SK-N-SH (cell line): ENCODE measurements around the gene GBX2. TPM values are rescaled to one million over a fixed set of nuclear protein-coding genes. Genes with fewer than 3 reads are reported as not detected.

Experiments
- CTCF ChIA-PET: fragments of 300-600, 350-600 bp; formaldehyde crosslinking; extraction: SDS; loops from one replicate; lab custom pipeline; 2021; lab: Yijun Ruan, JAX
- POLR2A ChIA-PET: fragments of 350-600 bp; sonication (Branson Sonifier 250); formaldehyde crosslinking; extraction: SDS; loops from one replicate; lab custom pipeline; 2020; ENCODE audit warnings: antibody characterized with exemption, inconsistent platforms; lab: Yijun Ruan, JAX
- DNase-seq: peaks from one replicate; pipeline ENCODE4 v3.0.0; 2012
- H2AFZ ChIP-seq: fragments of 200-600 bp; sonication (generic); 2 replicates; pipeline ENCODE4 v1.8.1; 2016; ENCODE audit warnings: antibody characterized with exemption, mild to moderate bottlenecking, low read depth
- H3F3A ChIP-seq: fragments of 200-600 bp; sonication (generic); replicated peaks from 2 replicates; pipeline ENCODE3; 2016; ENCODE audit warnings: antibody characterized with exemption, mild to moderate bottlenecking; ENCODE audit not compliant: insufficient read depth
- H3K27ac ChIP-seq, 2 experiments: fragments of 200-500 bp in 1 of 2; fragments of 200-600 bp in 1 of 2; sonication (Bioruptor generic) in 1 of 2; sonication (generic), shearing (Covaris generic) in 1 of 2; 2 replicates each; pipeline versions ENCODE4 v1.5.1 to v1.6.1; 2014 to 2016; ENCODE audit warnings: low read depth in 2 of 2, inconsistent platforms in 1 of 2, low read length in 1 of 2, mild to moderate bottlenecking in 1 of 2, mixed read lengths in 1 of 2
- H3K27me3 ChIP-seq: fragments of 200-600 bp; sonication (generic), shearing (Covaris generic); 2 replicates; pipeline ENCODE4 v1.6.1; 2016; ENCODE audit warnings: mixed run types; ENCODE audit not compliant: insufficient read depth
- H3K36me3 ChIP-seq, 2 experiments: fragments of 200-500 bp in 1 of 2; fragments of 200-600 bp in 1 of 2; sonication (Bioruptor generic) in 1 of 2; sonication (generic) in 1 of 2; replicated peaks in 1 of 2; 2 replicates each; pipeline versions ENCODE3 to v1.5.1; 2014 to 2016; ENCODE audit warnings: low read length in 1 of 2, mild to moderate bottlenecking in 1 of 2; ENCODE audit not compliant: insufficient read depth in 2 of 2, control insufficient read depth in 1 of 2
- H3K4me1 ChIP-seq, 2 experiments: fragments of 200-500 bp in 1 of 2; fragments of 200-600 bp in 1 of 2; sonication (Bioruptor generic) in 1 of 2; sonication (generic), shearing (Covaris generic) in 1 of 2; 2 replicates each; pipeline versions ENCODE4 v1.5.1 to v1.6.1; 2014 to 2016; ENCODE audit warnings: low read depth in 1 of 2, low read length in 1 of 2, mixed run types in 1 of 2; ENCODE audit not compliant: insufficient read depth in 2 of 2, control insufficient read depth in 1 of 2
- H3K4me2 ChIP-seq: fragments of 200-600 bp; sonication (generic), shearing (Covaris generic); 2 replicates; pipeline ENCODE4 v1.6.1; 2017; ENCODE audit warnings: mixed run types
- H3K4me3 ChIP-seq, 2 experiments: fragments of 200-500 bp in 1 of 2; fragments of 200-600 bp in 1 of 2; sonication (Bioruptor generic) in 1 of 2; sonication (generic), shearing (Covaris generic) in 1 of 2; 2 replicates each; pipeline versions ENCODE4 v1.5.1 to v1.8.1; 2014 to 2016; ENCODE audit warnings: low read depth in 2 of 2, inconsistent platforms in 1 of 2, low read length in 1 of 2, mild to moderate bottlenecking in 1 of 2, mixed read lengths in 1 of 2, moderate library complexity in 1 of 2
- H3K79me2 ChIP-seq: fragments of 200-600 bp; sonication (generic); 2 replicates; pipeline ENCODE4 v1.8.1; 2017; ENCODE audit warnings: mild to moderate bottlenecking; ENCODE audit not compliant: insufficient read depth
- H3K9ac ChIP-seq: fragments of 200-600 bp; sonication (generic); 2 replicates; pipeline ENCODE4 v1.6.1; 2017; ENCODE audit warnings: mixed run types
- H3K9me2 ChIP-seq: fragments of 200-600 bp; sonication (generic); 2 replicates; pipeline ENCODE4 v1.6.1; 2017; ENCODE audit warnings: mixed run types
- H3K9me3 ChIP-seq: fragments of 200-600 bp; sonication (generic); 2 replicates; pipeline ENCODE4 v1.6.1; 2017; ENCODE audit warnings: mixed run types, mild to moderate bottlenecking, moderate library complexity
- H4K20me1 ChIP-seq: fragments of 200-600 bp; sonication (generic); 2 replicates; pipeline ENCODE4 v1.6.1; 2017; ENCODE audit warnings: mild to moderate bottlenecking, mixed run types; ENCODE audit not compliant: insufficient read depth
- CHD2 ChIP-seq: fragments of 150-350 bp; IDR thresholded peaks from 2 replicates; pipeline ENCODE4 v1.6.1; 2018; ENCODE audit warnings: low read length; ENCODE audit not compliant: partially characterized antibody
- ELF1 ChIP-seq: IDR thresholded peaks from 2 replicates; pipeline ENCODE4 v1.4.0; 2012
- EP300 ChIP-seq, 2 experiments: IDR thresholded peaks; 2 replicates each; pipeline versions ENCODE4 v1.4.0 to v1.6.1; 2012; ENCODE audit warnings: borderline replicate concordance in 1 of 2, low read depth in 1 of 2, low read length in 1 of 2
- EZH2phosphoT487 ChIP-seq: fragments of 200-600 bp; sonication (generic); IDR thresholded peaks from 2 replicates; pipeline ENCODE4 v1.6.1; 2017; ENCODE audit warnings: low read depth, mixed run types, mild to moderate bottlenecking, antibody characterized with exemption, moderate library complexity, borderline replicate concordance
- FOSL2 ChIP-seq: IDR thresholded peaks from 2 replicates; pipeline ENCODE4 v1.4.0; 2012; ENCODE audit warnings: low read depth, mild to moderate bottlenecking, moderate library complexity, borderline replicate concordance
- FOXJ3 ChIP-seq: sonication (generic); formaldehyde crosslinking; IDR thresholded peaks from 2 replicates; pipeline ENCODE4 v1.5.1; 2020; ENCODE audit warnings: mild to moderate bottlenecking, missing genetic modification reagents
- FOXM1 ChIP-seq: IDR thresholded peaks from 2 replicates; pipeline ENCODE4 v1.4.0; 2012; ENCODE audit warnings: low read depth, mild to moderate bottlenecking
- GATA2 ChIP-seq: sonication (generic); formaldehyde crosslinking; IDR thresholded peaks from 2 replicates; pipeline ENCODE4 v1.5.0; 2020; ENCODE audit warnings: mild to moderate bottlenecking, missing genetic modification reagents
- IRF3 ChIP-seq: fragments of 150-350 bp; IDR thresholded peaks from 2 replicates; pipeline ENCODE4 v1.6.1; 2016; ENCODE audit warnings: mild to moderate bottlenecking, low read depth, low read length
- MAX ChIP-seq: IDR thresholded peaks from 2 replicates; pipeline ENCODE4 v1.4.0; 2012; ENCODE audit warnings: low read depth
- MXI1 ChIP-seq: IDR thresholded peaks from 2 replicates; pipeline ENCODE4 v1.6.1; 2012; ENCODE audit warnings: mild to moderate bottlenecking, low read depth, low read length, improper control_type of control experiment
- NFIC ChIP-seq: IDR thresholded peaks from 2 replicates; pipeline ENCODE4 v1.4.0; 2012; ENCODE audit warnings: borderline replicate concordance
- NRF1 ChIP-seq: IDR thresholded peaks from 2 replicates; pipeline ENCODE4 v1.6.1; 2012; ENCODE audit warnings: low read depth, mild to moderate bottlenecking, low read length
- RCOR1 ChIP-seq: fragments of 150-350 bp; IDR thresholded peaks from 2 replicates; pipeline ENCODE4 v1.6.1; 2017; ENCODE audit warnings: antibody characterized with exemption, low read length
- RFX5 ChIP-seq: IDR thresholded peaks from 2 replicates; pipeline ENCODE4 v1.6.1; 2012; ENCODE audit warnings: mild to moderate bottlenecking, improper control_type of control experiment, low read length
- SIN3A ChIP-seq: IDR thresholded peaks from 2 replicates; pipeline ENCODE4 v1.6.1; 2012; ENCODE audit warnings: low read depth, mild to moderate bottlenecking, low read length, moderate library complexity, borderline replicate concordance
- SMC3 ChIP-seq: IDR thresholded peaks from 2 replicates; pipeline ENCODE4 v1.6.1; 2012; ENCODE audit warnings: low read depth, low read length, improper control_type of control experiment
- TAF1 ChIP-seq: IDR thresholded peaks from 2 replicates; pipeline ENCODE4 v1.6.1; 2012; ENCODE audit warnings: low read depth, mild to moderate bottlenecking, low read length, moderate library complexity, borderline replicate concordance
- USF1 ChIP-seq: IDR thresholded peaks from 2 replicates; pipeline ENCODE4 v1.4.0; 2012; ENCODE audit warnings: low read depth, borderline replicate concordance
- YY1 ChIP-seq: IDR thresholded peaks from 2 replicates; pipeline ENCODE4 v1.4.0; 2012; ENCODE audit warnings: low read depth, mild to moderate bottlenecking
- ZBTB33 ChIP-seq: IDR thresholded peaks from 2 replicates; pipeline ENCODE4 v1.4.0; 2012; ENCODE audit warnings: low read depth, borderline replicate concordance
- WGBS: methylation state at CpG from one replicate; pipeline ENCODE4 v1.1.6; 2017; ENCODE audit warnings: low lambda C conversion rate; 5-methylcytosine and 5-hydroxymethylcytosine counted together
- polyA plus RNA-seq, 3 experiments: library from polyadenylated mRNA; depleted of rRNA; stranded (reverse); fragments of >200 nt; gene quantifications; 2 replicates each; pipeline ENCODE4 v1.2.3, GENCODE V29; 2012
- TF ChIP-seq, protein P1 (sequence below): fragments of 150-350 bp; IDR thresholded peaks from 2 replicates; pipeline ENCODE4 v1.6.1; 2017; ENCODE audit warnings: antibody characterized with exemption, low read length, low read depth, borderline replicate concordance

GBX2 gene
- polyA plus RNA-seq, 1 of the 3 experiments (the other 2 are of a cell fraction), result 0.16 TPM

GRCh38 chr2:236156095-236156859, 11.9 kb downstream of the GBX2 start:
- Histone ChIP-seq H4K20me1 (no peaks in the 10 kb centered on the region), H3K9ac (no peak overlapping the region), H3K4me2 (no peak overlapping the region), H3K4me3 (no peak overlapping the region), H3K27me3 (no peaks in the 10 kb centered on the region), H3K9me3 (no peaks in the 10 kb centered on the region), H3K36me3 (no peaks in the 10 kb centered on the region), H3K9me2 (no peaks in the 10 kb centered on the region), H2AFZ (no peak overlapping the region), H3K27ac (no peak overlapping the region), H3K4me1 (no peaks in the 10 kb centered on the region), H3F3A (no peaks in the 10 kb centered on the region), H3K79me2 (no peaks in the 10 kb centered on the region)
- TF ChIP-seq ZBTB33 (no peak), IRF3 (no peak), YY1 (no peak), SMC3 (no peak), NFIC (no peak), TAF1 (no peak), RFX5 (no peak), FOSL2 (no peak)
- ChIA-PET CTCF (interaction anchor here (1.3 to 2.2 kb wide), 3 partner anchors 20 to 376 kb away, joined by 5 to 10 read pairs (median 5); no protein-coding TSS in a partner anchor), POLR2A (no interaction called here)
- WGBS, result 42% methylated on average over 8 of the region's 16 CpGs
- no peak for DNase-seq

- no peak for TF ChIP-seq SMC3
- no peak for TF ChIP-seq NRF1
- TF ChIP-seq USF1, result no peak
- no peak for TF ChIP-seq FOSL2
- TF ChIP-seq, protein P1, sequence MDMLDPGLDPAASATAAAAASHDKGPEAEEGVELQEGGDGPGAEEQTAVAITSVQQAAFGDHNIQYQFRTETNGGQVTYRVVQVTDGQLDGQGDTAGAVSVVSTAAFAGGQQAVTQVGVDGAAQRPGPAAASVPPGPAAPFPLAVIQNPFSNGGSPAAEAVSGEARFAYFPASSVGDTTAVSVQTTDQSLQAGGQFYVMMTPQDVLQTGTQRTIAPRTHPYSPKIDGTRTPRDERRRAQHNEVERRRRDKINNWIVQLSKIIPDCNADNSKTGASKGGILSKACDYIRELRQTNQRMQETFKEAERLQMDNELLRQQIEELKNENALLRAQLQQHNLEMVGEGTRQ, result no peak
- TF ChIP-seq EP300 (IDR thresholded peaks at IDR 0.05; ENCODE audit: borderline replicate concordance in 1 of 2, low read depth in 1 of 2, low read length in 1 of 2), result no peak
- no peak for TF ChIP-seq GATA2 (CRISPR knock-in tag)
- TF ChIP-seq RCOR1, result no peak
- no peak for TF ChIP-seq FOXM1
- TF ChIP-seq SIN3A, result no peak
- no peak for TF ChIP-seq CHD2
- no peak for TF ChIP-seq FOXJ3
- no peak for TF ChIP-seq EZH2phosphoT487
- no peak for TF ChIP-seq ELF1
- TF ChIP-seq NFIC, result no peak
- no peak for TF ChIP-seq MXI1
- TF ChIP-seq MAX, result no peak
- TF ChIP-seq YY1, result no peak
- CTCF ChIA-PET, result interaction anchor here (1.3 to 2.2 kb wide), 3 partner anchors 20 to 375 kb away, joined by 5 to 10 read pairs (median 5); no protein-coding TSS in a partner anchor
- no peaks in the 10 kb centered on the region for H4K20me1 ChIP-seq
- H3K9ac ChIP-seq, result no peak overlapping the region
- no peaks in the 10 kb centered on the region for H3K9me2 ChIP-seq
- no peaks in the 10 kb centered on the region for H3F3A ChIP-seq
- POLR2A ChIA-PET, result no interaction called here
- H3K4me1 ChIP-seq, result no peaks in the 10 kb centered on the region
- no peak for DNase-seq
- H3K27ac ChIP-seq, result no peak overlapping the region
- no peaks in the 10 kb centered on the region for H3K79me2 ChIP-seq
- no peaks in the 10 kb centered on the region for H3K36me3 ChIP-seq
- WGBS, result 69% methylated on average over 3 of the region's 3 CpGs
- no peak overlapping the region for H3K4me3 ChIP-seq
- no peak overlapping the region for H2AFZ ChIP-seq
- no peaks in the 10 kb centered on the region for H3K27me3 ChIP-seq
- no peak overlapping the region for H3K4me2 ChIP-seq
- H3K9me3 ChIP-seq, result no peaks in the 10 kb centered on the region
Measured at GRCh38 chr2:236155406-236155805, 12.8 kb downstream of the GBX2 start.
